ENCODE results near the gene GPR146.
"Not testable (repeated sequence)": the region's sequence is repeated elsewhere in the genome, so short reads cannot be mapped to it uniquely, and the experiment has no call there.

- not testable (repeated sequence) for TF ChIP-seq POLR2A (IDR thresholded peaks at IDR 0.05; ENCODE audit: low read length); GATA1 (IDR thresholded peaks at IDR 0.05; ENCODE audit: low read depth, low read length)
These were observed 4.1 kb upstream of the GPR146 start for GRCh38 chr7:1040233-1040632.

Measured in erythroblast (primary cell).